ENCODE measurements around the gene NEDD4L. TPM values are rescaled to one million over a fixed set of nuclear protein-coding genes. Genes with fewer than 3 reads are reported as not detected.

The NEDD4L gene
- total RNA-seq, 1 experiment from 2014 or later: 42.9 TPM

GRCh38 chr18:58212274-58212673 lies 168.2 kb downstream of the NEDD4L start:
- in situ Hi-C loops (cut with HindIII; ENCODE audit: low pct_unique_long_range_greater_than_20kb, low sequenced_read_pairs): no loop called here
- Histone ChIP-seq H3K27ac (ENCODE audit: low read length) (no peak overlapping the region), H3K4me3 (ENCODE audit: low read depth in 2 of 2, low read length in 2 of 2) (no peak overlapping the region), H3K36me3 (ENCODE audit: control insufficient read depth, insufficient read depth, low read length) (no peaks in the 10 kb centered on the region), H3K4me1 (ENCODE audit: control insufficient read depth, insufficient read depth, low read length) (peaks cover 10% of the 10 kb centered on the region), H3K27me3 (ENCODE audit: control insufficient read depth, insufficient read depth, low read length) (no peaks in the 10 kb centered on the region), H3K9me3 (ENCODE audit: control insufficient read depth, insufficient read depth, low read depth, low read length) (no peaks in the 10 kb centered on the region)
- intact Hi-C loops (cut with micrococcal nuclease; ENCODE audit: unreplicated experiment): no loop called here
- no peak for DNase-seq (ENCODE audit: low read depth, low spot score)
- CTCF ChIA-PET: no interaction called here
- BruUV-seq (replicated peaks): no TSS peak
- no peak for TF ChIP-seq CTCF (IDR thresholded peaks at IDR 0.05)
- no peak for TF ChIP-seq SIN3A (IDR thresholded peaks at IDR 0.05; ENCODE audit: borderline replicate concordance, insufficient read depth, low read depth, low read length)
- no peak for TF ChIP-seq TCF7L2 (IDR thresholded peaks at IDR 0.05; ENCODE audit: low read depth, low read length)
- no peak for TF ChIP-seq POLR2AphosphoS5 (IDR thresholded peaks at IDR 0.05; ENCODE audit: low read depth, low read length)
- TF ChIP-seq, protein P1, sequence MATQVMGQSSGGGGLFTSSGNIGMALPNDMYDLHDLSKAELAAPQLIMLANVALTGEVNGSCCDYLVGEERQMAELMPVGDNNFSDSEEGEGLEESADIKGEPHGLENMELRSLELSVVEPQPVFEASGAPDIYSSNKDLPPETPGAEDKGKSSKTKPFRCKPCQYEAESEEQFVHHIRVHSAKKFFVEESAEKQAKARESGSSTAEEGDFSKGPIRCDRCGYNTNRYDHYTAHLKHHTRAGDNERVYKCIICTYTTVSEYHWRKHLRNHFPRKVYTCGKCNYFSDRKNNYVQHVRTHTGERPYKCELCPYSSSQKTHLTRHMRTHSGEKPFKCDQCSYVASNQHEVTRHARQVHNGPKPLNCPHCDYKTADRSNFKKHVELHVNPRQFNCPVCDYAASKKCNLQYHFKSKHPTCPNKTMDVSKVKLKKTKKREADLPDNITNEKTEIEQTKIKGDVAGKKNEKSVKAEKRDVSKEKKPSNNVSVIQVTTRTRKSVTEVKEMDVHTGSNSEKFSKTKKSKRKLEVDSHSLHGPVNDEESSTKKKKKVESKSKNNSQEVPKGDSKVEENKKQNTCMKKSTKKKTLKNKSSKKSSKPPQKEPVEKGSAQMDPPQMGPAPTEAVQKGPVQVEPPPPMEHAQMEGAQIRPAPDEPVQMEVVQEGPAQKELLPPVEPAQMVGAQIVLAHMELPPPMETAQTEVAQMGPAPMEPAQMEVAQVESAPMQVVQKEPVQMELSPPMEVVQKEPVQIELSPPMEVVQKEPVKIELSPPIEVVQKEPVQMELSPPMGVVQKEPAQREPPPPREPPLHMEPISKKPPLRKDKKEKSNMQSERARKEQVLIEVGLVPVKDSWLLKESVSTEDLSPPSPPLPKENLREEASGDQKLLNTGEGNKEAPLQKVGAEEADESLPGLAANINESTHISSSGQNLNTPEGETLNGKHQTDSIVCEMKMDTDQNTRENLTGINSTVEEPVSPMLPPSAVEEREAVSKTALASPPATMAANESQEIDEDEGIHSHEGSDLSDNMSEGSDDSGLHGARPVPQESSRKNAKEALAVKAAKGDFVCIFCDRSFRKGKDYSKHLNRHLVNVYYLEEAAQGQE (IDR thresholded peaks at IDR 0.05; ENCODE audit: insufficient read depth in 1 of 2, low read depth in 2 of 2, low read length in 1 of 2): no peak
- POLR2A ChIA-PET: no interaction called here
- no peak for ATAC-seq

GRCh38 chr18:58213440-58213839 lies 169.4 kb downstream of the NEDD4L start:
- no peaks in the 10 kb centered on the region for H3K36me3 ChIP-seq (ENCODE audit: control insufficient read depth, insufficient read depth, low read length)
- in situ Hi-C loops (cut with HindIII; ENCODE audit: low pct_unique_long_range_greater_than_20kb, low sequenced_read_pairs) (no loop called here), intact Hi-C loops (cut with micrococcal nuclease; ENCODE audit: unreplicated experiment) (no loop called here)
- BruUV-seq (replicated peaks): no TSS peak
- POLR2A ChIA-PET: no interaction called here
- TF ChIP-seq POLR2AphosphoS5 (IDR thresholded peaks at IDR 0.05; ENCODE audit: low read depth, low read length) (no peak), CTCF (IDR thresholded peaks at IDR 0.05) (no peak), TCF7L2 (IDR thresholded peaks at IDR 0.05; ENCODE audit: low read depth, low read length) (no peak), SIN3A (IDR thresholded peaks at IDR 0.05; ENCODE audit: borderline replicate concordance, insufficient read depth, low read depth, low read length) (no peak)
- TF ChIP-seq, protein P1 (IDR thresholded peaks at IDR 0.05; ENCODE audit: insufficient read depth in 1 of 2, low read depth in 2 of 2, low read length in 1 of 2): no peak
- H3K9me3 ChIP-seq (ENCODE audit: control insufficient read depth, insufficient read depth, low read depth, low read length): no peaks in the 10 kb centered on the region
- CTCF ChIA-PET: no interaction called here
- DNase-seq (ENCODE audit: low read depth, low spot score) (no peak), ATAC-seq (no peak)
- H3K27ac ChIP-seq (ENCODE audit: low read length): no peak overlapping the region
- no peaks in the 10 kb centered on the region for H3K27me3 ChIP-seq (ENCODE audit: control insufficient read depth, insufficient read depth, low read length)
- H3K4me1 ChIP-seq (ENCODE audit: control insufficient read depth, insufficient read depth, low read length): peaks cover 8% of the 10 kb centered on the region; the same call in 1 of the 2 replicates
- no peak overlapping the region for H3K4me3 ChIP-seq (ENCODE audit: low read depth in 2 of 2, low read length in 2 of 2)
